ENCODE results near the gene SPTB. TPM values are rescaled to one million over a fixed set of nuclear protein-coding genes. Genes with fewer than 3 reads are reported as not detected.
A peak's percentile ranks its signal among the peaks of the same experiment; 100 is the strongest.

The SPTB gene
- total and polyA plus RNA-seq, 7 donors = 0.49 to 2.9 (median 1.3) TPM; not detected in 1

DNA sequence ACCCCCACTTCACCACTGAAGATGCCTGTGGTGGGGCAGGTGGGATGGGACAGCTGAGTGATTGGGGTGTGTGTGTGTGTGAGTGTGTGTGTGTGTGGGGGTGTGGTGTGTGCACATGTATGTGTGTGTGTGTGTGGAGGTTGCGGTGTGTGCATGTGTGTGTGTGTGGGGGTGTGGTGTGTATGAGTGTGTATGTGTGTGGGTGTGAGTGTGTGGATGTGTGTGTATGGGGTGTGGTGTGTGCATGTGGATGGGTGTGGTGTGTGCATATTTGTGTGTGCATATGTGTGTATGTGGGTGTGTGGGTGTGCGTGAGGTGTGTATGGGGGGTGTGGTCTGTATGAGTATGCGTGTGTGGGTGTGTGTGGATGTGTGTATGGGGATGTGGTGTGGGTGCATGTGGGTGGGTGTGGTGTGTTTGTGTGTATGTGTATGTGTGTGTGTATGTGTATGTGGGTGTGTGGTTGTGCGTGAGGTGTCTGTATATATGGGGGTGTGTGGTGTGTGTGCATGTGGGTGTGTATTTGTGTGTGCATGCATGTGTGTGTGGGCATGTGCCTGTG, 113.9 kb downstream of the SPTB start:
- H3K4me3 ChIP-seq = no peak overlapping the region
- H3K4me1 ChIP-seq = peaks cover 0 to 43% (median 40%) of the 10 kb centered on the region in 4 donors
- H3K36me3 ChIP-seq = no peaks in the 10 kb centered on the region
- intact Hi-C loops (cut with DNase I) = loop anchor here (10.0 kb wide), 1 partner anchor 251 kb away; no protein-coding TSS in a partner anchor
- no peak overlapping the region for H3K27ac ChIP-seq
- WGBS, 2 donors = 87 to 93% methylated on average over 4 of the region's 4 CpGs
- TF ChIP-seq POLR2A (IDR thresholded peaks at IDR 0.05) (no peak), EP300 (IDR thresholded peaks at IDR 0.05) (no peak), CTCF (IDR thresholded peaks at IDR 0.05) (no peak), POLR2AphosphoS5 (IDR thresholded peaks at IDR 0.05) (no peak)
- H3K27me3 ChIP-seq = no peaks in the 10 kb centered on the region
- H3K9me3 ChIP-seq = no peaks in the 10 kb centered on the region
- no peak for DNase-seq

DNA sequence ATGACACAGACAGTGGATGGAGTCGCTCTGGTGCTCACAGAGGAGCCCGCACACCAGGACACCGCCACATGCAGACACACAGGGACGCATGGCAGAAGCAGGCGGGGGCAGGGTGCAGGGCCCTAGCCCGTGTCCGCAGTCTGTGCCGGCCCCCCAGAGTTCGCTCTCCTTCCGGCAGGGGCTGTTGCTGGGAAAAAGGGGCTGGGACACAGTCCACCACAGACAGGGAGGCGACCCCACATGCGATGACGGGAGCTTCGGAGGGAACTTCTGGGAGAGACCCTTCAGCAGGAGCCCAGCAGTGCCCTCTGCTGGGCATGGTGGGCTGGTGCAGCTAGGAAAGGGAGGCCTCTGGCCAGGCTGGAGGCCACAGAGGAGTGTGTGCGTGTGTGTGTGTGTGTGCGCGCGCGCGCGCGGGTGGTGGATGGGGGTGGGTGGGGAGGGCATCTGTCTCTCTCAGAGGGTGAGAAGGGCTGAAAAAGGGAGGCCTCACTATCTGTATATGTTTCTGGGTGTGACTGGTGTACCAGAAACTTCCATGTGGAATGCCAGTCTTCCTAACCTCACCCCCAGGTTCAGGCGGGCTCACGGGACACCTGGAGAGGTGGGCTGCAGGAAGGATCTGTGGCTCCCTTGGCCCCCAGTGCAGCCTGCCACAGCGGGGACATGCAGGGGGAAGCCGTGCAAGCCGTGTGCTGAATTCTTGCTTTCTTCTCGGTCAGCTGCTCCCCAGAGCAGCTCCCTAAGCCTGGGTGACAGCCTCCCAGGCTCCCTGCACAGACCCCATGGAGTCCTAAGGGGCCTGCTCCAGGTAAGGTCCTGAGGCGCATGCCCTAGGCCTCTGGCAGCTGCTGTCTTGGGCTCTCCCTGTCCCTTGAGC, 114.8 kb downstream of the SPTB start:
- DNase-seq = peak; percentile 85
- H3K27me3 ChIP-seq = no peaks in the 10 kb centered on the region
- no peaks in the 10 kb centered on the region for H3K9me3 ChIP-seq
- H3K4me1 ChIP-seq = peaks cover 0 to 52% (median 44%) of the 10 kb centered on the region in 4 donors
- TF ChIP-seq POLR2AphosphoS5 (IDR thresholded peaks at IDR 0.05) = peak in 1 of 4 donors; percentile 11
- TF ChIP-seq CTCF (IDR thresholded peaks at IDR 0.05) = peak; percentile 92 to 96 (median 94)
- no peak for TF ChIP-seq POLR2A (IDR thresholded peaks at IDR 0.05)
- TF ChIP-seq EP300 (IDR thresholded peaks at IDR 0.05) = no peak
- intact Hi-C loops (cut with DNase I) = loop anchor here (1.0 to 10.0 kb wide), 3 partner anchors 93 to 250 kb away; partner anchors contain the start of gene HSPA2
- peak overlapping the region in 3 of 4 donors; percentile 30 to 42 (median 34) for H3K4me3 ChIP-seq
- H3K27ac ChIP-seq = peak overlapping the region in 3 of 4 donors; percentile 67 to 86 (median 78)
- no peaks in the 10 kb centered on the region for H3K36me3 ChIP-seq
- 26 to 31% methylated on average over 29 of the region's 29 CpGs for WGBS, 2 donors

- TF ChIP-seq POLR2AphosphoS5 (IDR thresholded peaks at IDR 0.05) (no peak), EP300 (IDR thresholded peaks at IDR 0.05) (no peak), POLR2A (IDR thresholded peaks at IDR 0.05) (no peak), CTCF (IDR thresholded peaks at IDR 0.05) (no peak)
- peaks cover 0 to 61% (median 53%) of the 10 kb centered on the region in 4 donors for H3K4me1 ChIP-seq
- peak overlapping the region in 3 of 4 donors; percentile 67 to 86 (median 78) for H3K27ac ChIP-seq
- H3K4me3 ChIP-seq = peak overlapping the region in 2 of 4 donors; percentile 30 to 42
- WGBS, 2 donors = 67 to 78% methylated on average over 18 of the region's 18 CpGs
- no peak for DNase-seq
- H3K36me3 ChIP-seq = no peaks in the 10 kb centered on the region
- no peaks in the 10 kb centered on the region for H3K9me3 ChIP-seq
- intact Hi-C loops (cut with DNase I) = loop anchor here (1.0 to 10.0 kb wide), 4 partner anchors 43 to 249 kb away; partner anchors contain the start of gene HSPA2
- H3K27me3 ChIP-seq = no peaks in the 10 kb centered on the region
Observed at GRCh38 chr14:64763801-64764621, 115.7 kb downstream of the SPTB start.

- no peak for TF ChIP-seq POLR2AphosphoS5 (IDR thresholded peaks at IDR 0.05)
- no peak for TF ChIP-seq EP300 (IDR thresholded peaks at IDR 0.05)
- TF ChIP-seq POLR2A (IDR thresholded peaks at IDR 0.05) = no peak
- no peak for TF ChIP-seq CTCF (IDR thresholded peaks at IDR 0.05)
- H3K4me3 ChIP-seq = no peak overlapping the region
- intact Hi-C loops (cut with DNase I) = loop anchor here (2.0 to 10.0 kb wide), 2 partner anchors 42 to 248 kb away; no protein-coding TSS in a partner anchor
- H3K9me3 ChIP-seq = no peaks in the 10 kb centered on the region
- no peaks in the 10 kb centered on the region for H3K36me3 ChIP-seq
- no peak for DNase-seq
- H3K27me3 ChIP-seq = no peaks in the 10 kb centered on the region
- peak overlapping the region; percentile 65 to 86 (median 72) for H3K27ac ChIP-seq
- WGBS, 2 donors = 69 to 89% methylated on average over 11 of the region's 11 CpGs
- H3K4me1 ChIP-seq = peaks cover 0 to 68% (median 61%) of the 10 kb centered on the region in 4 donors
Observed at GRCh38 chr14:64763085-64763782, 116.5 kb downstream of the SPTB start.

All from sigmoid colon (tissue), 7 donors.